Activated CD8-positive, alpha-beta T cell treated with anti-CD3 and anti-CD28 coated beads for 36 hours (primary cell): Measurements from ENCODE around the gene HIPK4. TPM values are rescaled to one million over a fixed set of nuclear protein-coding genes. Genes with fewer than 3 reads are reported as not detected.

ENCODE experiments used
- ATAC-seq: fragments of 200-7000 bp; cut with Tn5 transposase; one replicate; pipeline ENCODE4 v1.10.0; 2021; ENCODE audit warnings: mild to moderate bottlenecking, moderate library complexity
- CTCF ChIA-PET: fragments of 350-600 bp; sonication (Branson Sonifier 250); formaldehyde crosslinking; loops from one replicate; lab custom pipeline; 2021; ENCODE audit warnings: antibody characterized with exemption; lab: Charles Lee
- POLR2A ChIA-PET: fragments of 350-600 bp; sonication (Branson Sonifier 250); formaldehyde crosslinking; loops from one replicate; lab custom pipeline; 2021; ENCODE audit warnings: antibody characterized with exemption; lab: Charles Lee
- DNase-seq: peaks from one replicate; pipeline ENCODE4 v3.0.0-alpha.2; 2020
- H3K27ac Mint-ChIP-seq: one replicate; pipeline ENCODE4 v1.8.0; 2021; ENCODE audit warnings: mild to moderate bottlenecking, mixed read lengths
- H3K27me3 Mint-ChIP-seq: one replicate; pipeline ENCODE4 v1.8.0; 2021; ENCODE audit warnings: mixed read lengths
- H3K36me3 Mint-ChIP-seq: one replicate; pipeline ENCODE4 v1.8.0; 2021; ENCODE audit warnings: low read depth, mixed read lengths
- H3K4me1 Mint-ChIP-seq: one replicate; pipeline ENCODE4 v1.8.0; 2021; ENCODE audit warnings: low read depth, mixed read lengths
- H3K4me3 Mint-ChIP-seq: one replicate; pipeline ENCODE4 v1.8.0; 2021; ENCODE audit warnings: mild to moderate bottlenecking, moderate library complexity, mixed read lengths
- H3K9me3 Mint-ChIP-seq: one replicate; pipeline ENCODE4 v1.8.0; 2021; ENCODE audit warnings: mixed read lengths
- intact Hi-C: fragments of 100-400 bp; cut with micrococcal nuclease; formaldehyde crosslinking; loops from one replicate; pipeline ENCODE4 v1.10.0; 2022
- total RNA-seq, 2 experiments: library from RNA; stranded (reverse); gene quantifications; one replicate each; pipeline ENCODE4 v1.2.3, GENCODE V29; 2021
- TF ChIP-seq, protein P1 (sequence below): fragments of 200-600 bp; IDR thresholded peaks from one replicate; pipeline ENCODE4 v1.8.0; 2022; ENCODE audit warnings: antibody characterized with exemption, mild to moderate bottlenecking

HIPK4 gene
- total RNA-seq, 2 experiments from 2014 or later, result not detected

DNA sequence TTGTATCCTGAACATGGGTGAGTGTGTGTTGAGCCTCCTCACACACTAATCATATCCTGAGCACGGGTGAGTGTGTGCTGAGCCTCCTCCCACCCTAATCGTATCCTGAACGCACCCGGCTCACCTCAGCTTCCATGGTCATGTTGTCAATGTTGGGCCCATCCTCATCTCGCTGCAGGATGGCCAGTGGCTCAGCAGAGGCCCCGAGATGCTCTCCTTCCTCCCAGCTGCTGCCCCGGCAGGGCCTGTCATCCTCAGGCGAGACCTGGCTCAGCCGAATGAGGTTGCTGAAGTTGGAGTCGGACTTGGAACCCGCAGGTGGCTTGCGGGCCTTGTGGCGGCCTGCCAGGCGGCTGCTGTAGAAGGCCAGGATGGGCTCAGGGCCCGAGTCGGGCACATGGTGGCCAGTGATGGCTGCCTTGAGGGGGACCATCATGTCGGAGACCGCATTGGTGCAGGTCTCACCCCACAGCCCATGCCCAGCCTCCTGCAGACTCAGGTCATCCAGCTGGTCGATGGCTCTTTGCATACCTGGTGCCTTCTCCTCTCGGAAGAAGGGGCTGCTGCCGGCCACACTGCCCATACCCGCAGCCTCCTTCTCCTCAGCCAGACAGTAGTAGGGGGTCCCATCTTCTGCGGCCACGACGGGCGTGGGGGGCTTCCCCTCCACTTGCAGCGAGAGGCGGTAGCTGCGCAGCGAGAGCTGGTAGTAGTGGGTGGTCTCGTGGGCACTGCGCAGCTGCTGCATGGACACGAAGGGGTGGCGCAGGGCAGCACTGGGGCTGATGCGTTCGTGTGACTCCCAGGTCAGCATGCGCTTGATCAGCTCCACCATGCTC is 9.6 kb downstream of the HIPK4 start:
- no peaks in the 10 kb centered on the region for H3K27me3 Mint-ChIP-seq
- ChIA-PET CTCF (interaction anchor here (1.4 kb wide), 1 partner anchor 75 kb away, joined by 6 read pairs; no protein-coding TSS in a partner anchor), POLR2A (interaction anchor here (0.9 kb wide), 1 partner anchor 23 kb away, joined by 3 read pairs; no protein-coding TSS in a partner anchor)
- intact Hi-C loops, result no loop called here
- no peak overlapping the region for H3K27ac Mint-ChIP-seq
- ATAC-seq, result no peak
- TF ChIP-seq, protein P1, sequence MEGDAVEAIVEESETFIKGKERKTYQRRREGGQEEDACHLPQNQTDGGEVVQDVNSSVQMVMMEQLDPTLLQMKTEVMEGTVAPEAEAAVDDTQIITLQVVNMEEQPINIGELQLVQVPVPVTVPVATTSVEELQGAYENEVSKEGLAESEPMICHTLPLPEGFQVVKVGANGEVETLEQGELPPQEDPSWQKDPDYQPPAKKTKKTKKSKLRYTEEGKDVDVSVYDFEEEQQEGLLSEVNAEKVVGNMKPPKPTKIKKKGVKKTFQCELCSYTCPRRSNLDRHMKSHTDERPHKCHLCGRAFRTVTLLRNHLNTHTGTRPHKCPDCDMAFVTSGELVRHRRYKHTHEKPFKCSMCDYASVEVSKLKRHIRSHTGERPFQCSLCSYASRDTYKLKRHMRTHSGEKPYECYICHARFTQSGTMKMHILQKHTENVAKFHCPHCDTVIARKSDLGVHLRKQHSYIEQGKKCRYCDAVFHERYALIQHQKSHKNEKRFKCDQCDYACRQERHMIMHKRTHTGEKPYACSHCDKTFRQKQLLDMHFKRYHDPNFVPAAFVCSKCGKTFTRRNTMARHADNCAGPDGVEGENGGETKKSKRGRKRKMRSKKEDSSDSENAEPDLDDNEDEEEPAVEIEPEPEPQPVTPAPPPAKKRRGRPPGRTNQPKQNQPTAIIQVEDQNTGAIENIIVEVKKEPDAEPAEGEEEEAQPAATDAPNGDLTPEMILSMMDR, result no peak
- no peaks in the 10 kb centered on the region for H3K4me1 Mint-ChIP-seq
- H3K36me3 Mint-ChIP-seq, result no peaks in the 10 kb centered on the region
- H3K9me3 Mint-ChIP-seq, result no peaks in the 10 kb centered on the region
- DNase-seq, result no peak
- H3K4me3 Mint-ChIP-seq, result no peak overlapping the region

DNA sequence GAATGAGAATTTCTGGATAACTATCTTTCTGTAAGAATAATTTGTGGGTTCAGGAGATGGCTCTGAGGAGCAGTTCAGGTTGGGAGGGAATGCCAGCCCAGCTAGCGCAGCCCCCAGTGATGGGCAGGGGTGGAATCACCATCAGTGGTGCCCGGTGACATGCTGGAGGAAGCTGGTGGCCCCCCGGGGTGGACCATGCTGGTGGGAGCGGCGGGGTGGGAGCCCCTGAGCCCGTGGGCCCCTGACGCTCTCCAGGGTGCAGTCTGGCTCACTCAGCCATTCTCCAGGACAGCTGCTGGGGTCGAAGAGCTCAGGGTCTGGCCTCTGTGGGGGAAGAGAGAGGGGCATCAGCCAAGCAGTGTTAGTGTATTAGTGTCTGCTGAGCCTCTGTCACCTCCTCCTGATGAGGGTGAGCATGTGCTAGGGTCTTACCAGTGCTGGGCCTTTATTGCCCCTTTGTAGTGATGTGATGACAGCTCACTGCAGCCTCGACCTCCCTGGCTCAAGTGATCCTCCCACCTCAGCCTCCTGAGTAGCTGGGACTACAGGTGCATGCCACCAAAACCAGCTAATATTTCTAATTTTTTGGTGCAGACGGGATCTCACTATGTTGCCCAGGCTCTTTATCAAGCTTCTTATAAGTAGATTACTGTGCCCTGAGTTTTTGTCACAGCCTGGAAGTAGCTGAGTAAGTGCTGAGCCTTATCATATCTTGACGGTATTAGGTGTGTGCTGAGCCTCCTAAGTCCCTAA is 10.4 kb downstream of the HIPK4 start:
- H3K4me1 Mint-ChIP-seq, result peaks cover 4% of the 10 kb centered on the region
- H3K4me3 Mint-ChIP-seq, result no peak overlapping the region
- DNase-seq (no peak), ATAC-seq (no peak)
- no peak overlapping the region for H3K27ac Mint-ChIP-seq
- H3K36me3 Mint-ChIP-seq, result peaks cover under 1% of the 10 kb centered on the region
- intact Hi-C loops, result no loop called here
- ChIA-PET CTCF (interaction anchor here (1.4 kb wide), 1 partner anchor 74 kb away, joined by 6 read pairs; no protein-coding TSS in a partner anchor), POLR2A (no interaction called here)
- TF ChIP-seq, protein P1, result no peak
- no peaks in the 10 kb centered on the region for H3K27me3 Mint-ChIP-seq
- no peaks in the 10 kb centered on the region for H3K9me3 Mint-ChIP-seq

DNA sequence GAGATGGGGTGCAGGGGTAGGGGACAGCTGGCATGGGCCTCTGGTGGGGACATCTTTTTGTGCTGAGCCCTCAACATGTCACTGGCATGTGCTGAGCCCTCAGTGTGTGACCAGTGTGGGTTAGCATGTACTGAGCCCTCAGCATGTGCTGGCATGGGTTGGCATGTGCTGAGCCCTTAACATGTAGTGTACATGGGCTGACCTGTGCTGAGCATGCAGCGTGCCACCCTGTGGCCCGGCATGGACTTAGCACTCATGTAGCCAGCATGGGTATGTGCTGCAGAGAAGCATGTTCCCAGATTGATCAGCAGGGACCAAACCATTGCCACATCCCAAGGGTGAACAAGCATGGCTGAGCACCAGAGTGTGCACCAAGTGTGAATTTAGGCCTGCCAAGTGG is 11.5 kb downstream of the HIPK4 start:
- peaks cover 6% of the 10 kb centered on the region for H3K4me1 Mint-ChIP-seq
- H3K36me3 Mint-ChIP-seq, result peaks cover 3% of the 10 kb centered on the region

DNA sequence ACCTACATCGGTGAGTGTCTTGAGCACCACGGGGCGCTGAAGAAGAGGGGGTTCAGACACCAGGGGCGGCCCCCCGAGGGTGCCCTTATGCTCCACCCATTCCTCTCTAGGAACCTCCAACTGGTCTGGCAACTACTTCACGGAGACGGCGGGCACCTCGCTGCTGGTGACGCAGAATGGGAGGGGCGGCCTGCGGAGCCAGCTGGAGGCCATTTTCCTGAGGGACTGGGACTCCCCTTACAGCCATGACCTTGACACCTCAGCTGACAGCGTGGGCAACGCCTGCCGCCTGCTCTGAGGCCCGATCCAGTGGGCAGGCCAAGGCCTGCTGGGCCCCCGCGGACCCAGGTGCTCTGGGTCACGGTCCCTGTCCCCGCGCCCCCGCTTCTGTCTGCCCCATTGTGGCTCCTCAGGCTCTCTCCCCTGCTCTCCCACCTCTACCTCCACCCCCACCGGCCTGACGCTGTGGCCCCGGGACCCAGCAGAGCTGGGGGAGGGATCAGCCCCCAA is 12.1 kb downstream of the HIPK4 start:
- no peak for ATAC-seq
- TF ChIP-seq, protein P1, result no peak
- no peaks in the 10 kb centered on the region for H3K27me3 Mint-ChIP-seq
- peaks cover 3% of the 10 kb centered on the region for H3K36me3 Mint-ChIP-seq
- no peak overlapping the region for H3K27ac Mint-ChIP-seq
- peaks cover 6% of the 10 kb centered on the region for H3K4me1 Mint-ChIP-seq
- no peak overlapping the region for H3K4me3 Mint-ChIP-seq
- H3K9me3 Mint-ChIP-seq, result no peaks in the 10 kb centered on the region
- CTCF ChIA-PET, result no interaction called here
- POLR2A ChIA-PET, result no interaction called here
- intact Hi-C loops, result no loop called here
- DNase-seq, result no peak

More for the DNA sequence above, 11.5 kb downstream of the HIPK4 start:
- TF ChIP-seq, protein P1, result no peak
- no peak overlapping the region for H3K4me3 Mint-ChIP-seq
- intact Hi-C loops, result no loop called here
- ATAC-seq, result no peak
- ChIA-PET POLR2A (no interaction called here), CTCF (no interaction called here)
- H3K27me3 Mint-ChIP-seq, result no peaks in the 10 kb centered on the region
- no peak for DNase-seq
- H3K27ac Mint-ChIP-seq, result no peak overlapping the region
- H3K9me3 Mint-ChIP-seq, result no peaks in the 10 kb centered on the region
